ACC112 (cell line): ENCODE results near the gene SULT2B1.
"Not testable (repeated sequence)": the region's sequence is repeated elsewhere in the genome, so short reads cannot be mapped to it uniquely, and the experiment has no call there.

ENCODE experiments used
- H2AFZ ChIP-seq: fragments of 200-600 bp; sonication (generic); one replicate; pipeline ENCODE4 v1.6.0; 2017; ENCODE audit warnings: antibody characterized with exemption, low read length; ENCODE audit not compliant: unreplicated experiment
- H3K27ac ChIP-seq: fragments of 200-600 bp; sonication (generic); 2 replicates; pipeline ENCODE4 v1.5.1; 2014; ENCODE audit warnings: low read depth, mild to moderate bottlenecking, antibody characterized with exemption, low read length, moderate library complexity
- H3K27me3 ChIP-seq: fragments of 200-600 bp; sonication (generic); 2 replicates; pipeline ENCODE4 v1.6.1; 2014; ENCODE audit warnings: mild to moderate bottlenecking, antibody characterized with exemption, low read length, moderate library complexity, mixed read lengths; ENCODE audit not compliant: insufficient read depth
- H3K36me3 ChIP-seq: fragments of 200-600 bp; sonication (generic); 2 replicates; pipeline ENCODE4 v1.6.1; 2016; ENCODE audit warnings: mild to moderate bottlenecking, antibody characterized with exemption, low read length, moderate library complexity, mixed read lengths; ENCODE audit not compliant: insufficient read depth
- H3K4me1 ChIP-seq: fragments of 200-600 bp; sonication (generic); one replicate; pipeline ENCODE4 v1.6.1; 2016; ENCODE audit warnings: low read length, mixed read lengths; ENCODE audit not compliant: insufficient read depth, unreplicated experiment, control insufficient read depth
- H3K4me3 ChIP-seq: fragments of 200-600 bp; sonication (generic); 2 replicates; pipeline ENCODE4 v1.5.1; 2014; ENCODE audit warnings: mild to moderate bottlenecking, low read depth, low read length
- H3K79me2 ChIP-seq: fragments of 200-600 bp; sonication (generic); one replicate; pipeline ENCODE4 v1.6.0; 2016; ENCODE audit warnings: low read length; ENCODE audit not compliant: control insufficient read depth, unreplicated experiment, insufficient read depth

Gene SULT2B1

GRCh38 chr19:48561412-48561811, 9.4 kb downstream of the SULT2B1 start:
- Histone ChIP-seq H3K36me3 (no peaks in the 10 kb centered on the region), H2AFZ (no peak overlapping the region), H3K27ac (no peak overlapping the region), H3K27me3 (no peaks in the 10 kb centered on the region), H3K4me1 (no peaks in the 10 kb centered on the region), H3K79me2 (no peaks in the 10 kb centered on the region), H3K4me3 (no peak overlapping the region)

- H3K4me3 ChIP-seq, result no peak overlapping the region
- no peaks in the 10 kb centered on the region for H3K36me3 ChIP-seq
- no peaks in the 10 kb centered on the region for H3K4me1 ChIP-seq
- H3K27me3 ChIP-seq, result no peaks in the 10 kb centered on the region
- H3K79me2 ChIP-seq, result no peaks in the 10 kb centered on the region
- H3K27ac ChIP-seq, result no peak overlapping the region
- no peak overlapping the region for H2AFZ ChIP-seq
Measured at GRCh38 chr19:48565090-48565489, 13.1 kb downstream of the SULT2B1 start.

DNA sequence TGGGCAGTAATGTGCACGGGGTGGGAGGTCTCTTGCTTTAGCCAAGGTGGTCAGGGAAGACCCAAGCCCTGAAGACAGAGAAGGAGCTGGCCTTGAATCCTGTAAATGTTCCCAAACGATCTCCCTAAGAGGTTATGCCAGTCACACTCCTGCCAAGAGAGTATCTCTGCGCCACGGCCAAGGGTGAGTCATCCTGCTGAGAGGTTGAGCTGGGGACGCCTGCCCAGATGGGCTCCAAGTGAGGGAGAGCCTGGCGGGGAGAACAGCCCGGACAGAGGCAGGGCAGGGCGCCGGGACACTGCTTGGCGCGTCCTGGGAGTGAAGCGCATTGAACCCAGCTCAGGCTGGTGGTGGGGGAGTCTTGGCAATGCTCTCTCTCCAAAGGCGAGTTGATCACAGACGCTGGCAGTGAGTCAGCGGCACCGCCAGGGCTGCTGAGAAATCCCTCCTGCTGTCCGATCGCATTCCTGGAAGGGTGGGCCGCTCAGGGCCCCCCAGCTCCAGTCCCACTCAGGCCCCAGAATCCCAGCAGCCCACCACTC, 16.4 kb downstream of the SULT2B1 start:
- H3K27me3 ChIP-seq, result no peaks in the 10 kb centered on the region
- no peak overlapping the region for H2AFZ ChIP-seq
- 0 out of 2 replicates have a peak overlapping the region, but pooled peaks have one; percentile 37 for H3K4me3 ChIP-seq
- no peaks in the 10 kb centered on the region for H3K36me3 ChIP-seq
- no peaks in the 10 kb centered on the region for H3K79me2 ChIP-seq
- H3K4me1 ChIP-seq, result no peaks in the 10 kb centered on the region
- peak overlapping the region; percentile 59 for H3K27ac ChIP-seq

- H3K4me1 ChIP-seq, result peaks cover 3% of the 10 kb centered on the region
Measured at GRCh38 chr19:48569814-48570213, 17.8 kb downstream of the SULT2B1 start.

GRCh38 chr19:48571378-48572162, 19.6 kb downstream of the SULT2B1 start:
- Histone ChIP-seq H2AFZ (no peak overlapping the region), H3K27ac (no peak overlapping the region), H3K4me1 (peaks cover 3% of the 10 kb centered on the region), H3K79me2 (no peaks in the 10 kb centered on the region), H3K36me3 (no peaks in the 10 kb centered on the region), H3K27me3 (no peaks in the 10 kb centered on the region), H3K4me3 (no peak overlapping the region)

More at GRCh38 chr19:48569814-48570213, 17.8 kb downstream of the SULT2B1 start:
- H2AFZ ChIP-seq, result no peak overlapping the region
- no peaks in the 10 kb centered on the region for H3K79me2 ChIP-seq
- no peaks in the 10 kb centered on the region for H3K36me3 ChIP-seq
- no peaks in the 10 kb centered on the region for H3K27me3 ChIP-seq
- H3K4me3 ChIP-seq, result no peak overlapping the region
- H3K27ac ChIP-seq, result no peak overlapping the region

- H3K4me1 ChIP-seq, result peaks cover 3% of the 10 kb centered on the region
- no peak overlapping the region for H2AFZ ChIP-seq
- no peak overlapping the region for H3K27ac ChIP-seq
- H3K36me3 ChIP-seq, result no peaks in the 10 kb centered on the region
- H3K27me3 ChIP-seq, result no peaks in the 10 kb centered on the region
- H3K4me3 ChIP-seq, result no peak overlapping the region
- no peaks in the 10 kb centered on the region for H3K79me2 ChIP-seq
Measured at GRCh38 chr19:48573163-48573505, 21.2 kb downstream of the SULT2B1 start.

DNA sequence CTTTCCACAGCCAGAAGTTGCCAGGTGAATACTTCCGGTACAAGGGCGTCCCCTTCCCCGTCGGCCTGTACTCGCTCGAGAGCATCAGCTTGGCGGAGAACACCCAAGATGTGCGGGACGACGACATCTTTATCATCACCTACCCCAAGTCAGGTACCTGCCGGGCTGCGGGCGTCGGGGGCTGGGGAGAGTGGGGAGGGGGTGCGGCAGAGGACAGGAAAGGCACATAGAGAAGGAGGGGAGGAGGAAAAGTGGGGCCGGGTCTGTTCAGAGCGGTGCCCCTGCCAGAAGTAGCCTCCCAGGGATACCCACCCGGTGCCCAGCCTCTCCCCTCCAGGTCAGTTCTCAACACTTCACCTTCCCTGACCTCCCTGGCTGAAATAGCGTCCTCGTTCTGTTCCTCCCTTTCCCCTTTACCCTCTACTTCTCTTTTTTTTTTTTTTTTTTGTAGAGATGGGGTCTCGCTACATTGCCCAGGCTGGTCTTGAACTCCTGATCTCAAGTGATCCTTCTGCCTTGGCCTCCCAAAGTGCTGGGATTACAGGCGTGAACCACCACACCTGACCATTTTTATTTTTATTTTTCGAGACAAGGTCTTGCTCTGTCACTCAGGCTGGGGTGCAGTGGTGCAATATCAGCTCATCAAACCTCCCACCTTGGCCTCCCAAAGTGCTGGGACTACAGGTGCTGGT, 24.1 kb downstream of the SULT2B1 start:
- Histone ChIP-seq H3K27ac (no peak overlapping the region), H2AFZ (no peak overlapping the region), H3K36me3 (no peaks in the 10 kb centered on the region), H3K79me2 (no peaks in the 10 kb centered on the region), H3K27me3 (no peaks in the 10 kb centered on the region), H3K4me3 (no peak overlapping the region), H3K4me1 (peaks cover 3% of the 10 kb centered on the region)

DNA sequence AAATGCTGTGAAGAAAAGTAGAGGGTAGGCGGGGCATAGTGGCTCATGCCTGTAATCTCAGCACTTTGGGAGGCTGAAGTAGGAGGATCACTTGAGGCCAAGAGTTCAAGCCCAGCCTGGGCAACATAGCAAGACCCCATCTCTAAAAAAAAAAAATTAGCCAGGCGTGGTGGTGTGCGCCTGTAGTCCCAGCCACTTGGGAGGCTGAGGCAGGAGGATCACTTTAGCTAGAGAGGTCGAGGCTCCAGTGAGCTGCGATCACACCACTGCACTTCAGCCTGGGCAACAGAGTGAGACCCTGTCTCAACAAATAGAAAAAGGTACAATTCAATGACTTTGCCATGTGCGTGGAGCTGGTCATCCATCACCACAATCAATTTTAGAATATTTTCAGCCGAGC, 25.9 kb downstream of the SULT2B1 start:
- not testable (repeated sequence) for H3K79me2 ChIP-seq, H3K27ac ChIP-seq, H3K4me1 ChIP-seq, H3K36me3 ChIP-seq, H3K27me3 ChIP-seq, H2AFZ ChIP-seq, H3K4me3 ChIP-seq

GRCh38 chr19:48578891-48579290, 26.9 kb downstream of the SULT2B1 start:
- no peak overlapping the region for H3K4me3 ChIP-seq
- H3K27me3 ChIP-seq, result no peaks in the 10 kb centered on the region
- H2AFZ ChIP-seq, result no peak overlapping the region
- H3K36me3 ChIP-seq, result no peaks in the 10 kb centered on the region
- no peak overlapping the region for H3K27ac ChIP-seq
- H3K79me2 ChIP-seq, result no peaks in the 10 kb centered on the region
- peaks cover 3% of the 10 kb centered on the region for H3K4me1 ChIP-seq

DNA sequence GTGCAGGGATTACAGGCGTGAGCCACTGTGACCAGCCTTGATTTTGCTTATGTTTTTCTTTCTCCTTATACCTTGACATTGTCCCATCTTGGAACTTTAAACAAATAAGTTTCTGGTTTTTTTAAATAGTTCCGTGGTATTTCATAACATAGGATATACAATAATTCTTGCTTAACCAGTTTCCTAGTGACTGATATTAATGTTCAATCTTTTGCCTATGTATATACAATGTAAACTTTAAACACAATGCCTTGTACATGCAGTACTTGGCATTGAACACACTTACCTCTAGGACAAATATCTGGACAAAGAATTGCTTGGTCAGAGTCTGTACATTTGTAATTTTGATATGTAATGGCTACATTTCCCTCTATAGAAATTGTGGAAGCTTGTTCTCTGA, 30.2 kb downstream of the SULT2B1 start:
- H2AFZ ChIP-seq, result no peak overlapping the region
- no peak overlapping the region for H3K4me3 ChIP-seq
- no peak overlapping the region for H3K27ac ChIP-seq
- no peaks in the 10 kb centered on the region for H3K27me3 ChIP-seq
- no peaks in the 10 kb centered on the region for H3K79me2 ChIP-seq
- H3K36me3 ChIP-seq, result no peaks in the 10 kb centered on the region
- H3K4me1 ChIP-seq, result peaks cover 3% of the 10 kb centered on the region

- Histone ChIP-seq H2AFZ (no peak overlapping the region), H3K79me2 (no peaks in the 10 kb centered on the region), H3K36me3 (no peaks in the 10 kb centered on the region), H3K4me3 (no peak overlapping the region), H3K27me3 (no peaks in the 10 kb centered on the region), H3K27ac (no peak overlapping the region), H3K4me1 (peaks cover 3% of the 10 kb centered on the region)
Measured at GRCh38 chr19:48587387-48587786, 35.4 kb downstream of the SULT2B1 start.
